WTC11 (cell line): Measurements from ENCODE around the gene ELAPOR1. TPM values are rescaled to one million over a fixed set of nuclear protein-coding genes. Genes with fewer than 3 reads are reported as not detected.
A peak's percentile ranks its signal among the peaks of the same experiment; 100 is the strongest.

Experiments used
- ATAC-seq: fragments of 200-7000 bp; cut with Tn5 transposase; 2 replicates; pipeline ENCODE4 v1.10.0; 2021; ENCODE audit warnings: mild to moderate bottlenecking, moderate library complexity
- CTCF ChIA-PET: fragments of 300-600 bp; sonication (Branson Sonifier 250); formaldehyde crosslinking; loops from one replicate; lab custom pipeline; 2021; ENCODE audit warnings: antibody characterized with exemption; lab: Charles Lee
- POLR2A ChIA-PET: fragments of 350-600 bp; sonication (Branson Sonifier 250); formaldehyde crosslinking; loops from one replicate; lab custom pipeline; 2021; ENCODE audit warnings: antibody characterized with exemption; lab: Charles Lee
- DNase-seq: peaks from one replicate; pipeline ENCODE4 v3.0.0; 2021; ENCODE audit warnings: low spot score
- H3K27ac Mint-ChIP-seq: 2 replicates; pipeline ENCODE4 v1.8.0; 2021; ENCODE audit warnings: mixed read lengths
- H3K27me3 Mint-ChIP-seq: 2 replicates; pipeline ENCODE4 v1.8.0; 2021; ENCODE audit warnings: low read depth, mild to moderate bottlenecking, moderate library complexity, mixed read lengths
- H3K36me3 Mint-ChIP-seq: 2 replicates; pipeline ENCODE4 v1.8.0; 2021; ENCODE audit warnings: mixed read lengths
- H3K4me1 Mint-ChIP-seq: 2 replicates; pipeline ENCODE4 v1.8.0; 2022; ENCODE audit warnings: mixed read lengths
- H3K4me3 Mint-ChIP-seq: 2 replicates; pipeline ENCODE4 v1.8.0; 2021; ENCODE audit warnings: mild to moderate bottlenecking, moderate library complexity, mixed read lengths
- H3K9me3 Mint-ChIP-seq: 2 replicates; pipeline ENCODE4 v1.8.0; 2021; ENCODE audit warnings: mixed read lengths
- ARID4B ChIP-seq: sonication (generic); formaldehyde crosslinking; IDR thresholded peaks from 2 replicates; pipeline ENCODE4 v1.8.0; 2023; ENCODE audit warnings: missing genetic modification reagents, mild to moderate bottlenecking, borderline replicate concordance
- ATF2 ChIP-seq: sonication (generic); formaldehyde crosslinking; IDR thresholded peaks from 2 replicates; pipeline ENCODE4 v1.8.1; 2022; ENCODE audit warnings: low read depth, missing genetic modification reagents, borderline replicate concordance
- ATF3 ChIP-seq: sonication (generic); formaldehyde crosslinking; conservative IDR thresholded peaks from 2 replicates; pipeline ENCODE4 v1.8.1; 2022; ENCODE audit warnings: mild to moderate bottlenecking, missing genetic modification reagents
- EMX1 ChIP-seq: fragments of 250-450 bp; sonication (Bioruptor Pico); IDR thresholded peaks from 2 replicates; pipeline ENCODE4 v1.8.0; 2021; ENCODE audit warnings: mild to moderate bottlenecking
- ETV6 ChIP-seq: sonication (generic); formaldehyde crosslinking; IDR thresholded peaks from 2 replicates; pipeline ENCODE4 v1.8.1; 2022; ENCODE audit warnings: mild to moderate bottlenecking, missing genetic modification reagents
- FOXK1 ChIP-seq: sonication (generic); formaldehyde crosslinking; IDR thresholded peaks from 2 replicates; pipeline ENCODE4 v1.8.0; 2022; ENCODE audit warnings: mild to moderate bottlenecking, moderate library complexity, missing genetic modification reagents
- FOXP1 ChIP-seq: sonication (generic); formaldehyde crosslinking; IDR thresholded peaks from 2 replicates; pipeline ENCODE4 v1.8.0; 2022; ENCODE audit warnings: missing genetic modification reagents, mild to moderate bottlenecking, moderate library complexity, borderline replicate concordance
- GABPB1 ChIP-seq: sonication (generic); formaldehyde crosslinking; IDR thresholded peaks from 2 replicates; pipeline ENCODE4 v1.8.1; 2023; ENCODE audit warnings: mild to moderate bottlenecking, missing genetic modification reagents
- MYBL2 ChIP-seq: sonication (generic); formaldehyde crosslinking; IDR thresholded peaks from 2 replicates; pipeline ENCODE4 v1.8.1; 2023; ENCODE audit warnings: mild to moderate bottlenecking, moderate library complexity, missing genetic modification reagents
- NFE2L1 ChIP-seq: sonication (generic); formaldehyde crosslinking; IDR thresholded peaks from 2 replicates; pipeline ENCODE4 v1.8.1; 2023; ENCODE audit warnings: missing genetic modification reagents
- NR1H2 ChIP-seq: sonication (generic); formaldehyde crosslinking; IDR thresholded peaks from 2 replicates; pipeline ENCODE4 v1.9.0; 2021; ENCODE audit warnings: mild to moderate bottlenecking, moderate library complexity, missing genetic modification reagents
- TEAD1 ChIP-seq: sonication (generic); formaldehyde crosslinking; IDR thresholded peaks from 2 replicates; pipeline ENCODE4 v1.8.0; 2022; ENCODE audit warnings: mild to moderate bottlenecking, missing genetic modification reagents
- ZNF396 ChIP-seq: fragments of 250-450 bp; sonication (Bioruptor Pico); IDR thresholded peaks from 2 replicates; pipeline ENCODE4 v1.8.0; 2021; ENCODE audit warnings: mild to moderate bottlenecking, moderate library complexity, borderline replicate concordance
- total RNA-seq: library from RNA; stranded (reverse); gene quantifications from 3 replicates; pipeline ENCODE4 v1.2.3, GENCODE V29; 2021
- TF ChIP-seq, protein P1 (sequence below): sonication (generic); formaldehyde crosslinking; IDR thresholded peaks from 2 replicates; pipeline ENCODE4 v1.8.1; 2023; ENCODE audit warnings: mild to moderate bottlenecking, missing genetic modification reagents
- TF ChIP-seq, protein P2 (sequence below): fragments of 250-450 bp; sonication (Bioruptor Pico); conservative IDR thresholded peaks from 2 replicates; pipeline ENCODE4 v1.9.0; 2021; ENCODE audit warnings: mild to moderate bottlenecking

ELAPOR1 gene
- total RNA-seq, 1 experiment from 2014 or later, result 1.1 TPM

DNA sequence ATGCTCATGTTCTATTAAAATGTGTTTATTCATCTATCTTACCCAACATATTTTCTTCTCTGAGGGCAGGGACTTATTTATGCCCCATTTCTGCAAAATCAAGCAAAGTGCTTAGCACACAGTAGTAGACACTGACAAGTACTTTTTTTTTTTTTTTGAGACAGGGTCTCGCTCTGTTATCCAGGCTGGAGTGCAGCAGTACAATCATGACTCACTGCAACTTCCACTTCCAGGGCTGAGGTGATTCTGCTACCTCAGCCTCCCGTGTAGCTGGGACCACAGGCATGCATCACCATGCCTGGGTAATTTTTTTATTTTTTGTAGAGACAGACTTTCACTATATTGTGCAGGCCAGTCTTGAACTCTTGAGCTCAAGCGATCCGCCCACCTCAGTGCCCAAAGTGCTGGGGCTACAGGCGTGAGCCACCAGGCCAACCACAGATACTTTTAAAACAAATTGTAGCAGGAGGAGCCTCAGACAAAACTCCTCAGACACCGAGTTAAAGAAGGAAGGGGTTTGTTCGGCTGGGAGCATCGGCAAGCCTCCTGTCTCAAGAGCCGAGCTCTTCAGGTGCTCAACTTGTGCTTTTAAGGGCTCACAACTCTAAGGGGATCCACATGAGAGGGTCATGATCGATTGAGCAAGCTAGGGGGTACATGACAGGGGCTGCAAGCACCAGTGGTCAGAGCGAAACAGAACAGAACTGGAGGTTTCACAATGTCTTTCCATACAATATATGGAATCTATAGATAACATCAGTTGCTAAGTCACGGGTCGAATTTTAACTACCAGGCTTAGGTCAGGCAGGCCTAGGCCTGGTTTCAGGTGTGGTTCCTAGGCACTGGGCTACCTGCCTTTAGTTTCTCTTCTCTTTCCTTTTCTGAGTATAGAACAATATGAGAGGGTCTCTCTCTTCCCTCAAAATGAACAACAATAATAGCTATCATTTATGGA, 29.1 kb upstream of the ELAPOR1 start (continued):
- TF ChIP-seq, protein P1, sequence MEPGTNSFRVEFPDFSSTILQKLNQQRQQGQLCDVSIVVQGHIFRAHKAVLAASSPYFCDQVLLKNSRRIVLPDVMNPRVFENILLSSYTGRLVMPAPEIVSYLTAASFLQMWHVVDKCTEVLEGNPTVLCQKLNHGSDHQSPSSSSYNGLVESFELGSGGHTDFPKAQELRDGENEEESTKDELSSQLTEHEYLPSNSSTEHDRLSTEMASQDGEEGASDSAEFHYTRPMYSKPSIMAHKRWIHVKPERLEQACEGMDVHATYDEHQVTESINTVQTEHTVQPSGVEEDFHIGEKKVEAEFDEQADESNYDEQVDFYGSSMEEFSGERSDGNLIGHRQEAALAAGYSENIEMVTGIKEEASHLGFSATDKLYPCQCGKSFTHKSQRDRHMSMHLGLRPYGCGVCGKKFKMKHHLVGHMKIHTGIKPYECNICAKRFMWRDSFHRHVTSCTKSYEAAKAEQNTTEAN (CRISPR knock-in tag), result no peak
- TF ChIP-seq ATF3 (CRISPR knock-in tag) (no peak), NR1H2 (no peak)
- TF ChIP-seq, all 79 proteins: peak for 0

GRCh38 chr1:109089242-109090015, 24.5 kb upstream of the ELAPOR1 start:
- no peak for DNase-seq
- H3K27ac Mint-ChIP-seq, result peak overlapping the region; percentile 45
- POLR2A ChIA-PET, result interaction anchor here (0.7 to 1.8 kb wide), 4 partner anchors 11 to 21 kb away, joined by 3 to 19 read pairs (median 4); partner anchors contain the start of gene TAF13
- no peaks in the 10 kb centered on the region for H3K27me3 Mint-ChIP-seq
- TF ChIP-seq, protein P2, sequence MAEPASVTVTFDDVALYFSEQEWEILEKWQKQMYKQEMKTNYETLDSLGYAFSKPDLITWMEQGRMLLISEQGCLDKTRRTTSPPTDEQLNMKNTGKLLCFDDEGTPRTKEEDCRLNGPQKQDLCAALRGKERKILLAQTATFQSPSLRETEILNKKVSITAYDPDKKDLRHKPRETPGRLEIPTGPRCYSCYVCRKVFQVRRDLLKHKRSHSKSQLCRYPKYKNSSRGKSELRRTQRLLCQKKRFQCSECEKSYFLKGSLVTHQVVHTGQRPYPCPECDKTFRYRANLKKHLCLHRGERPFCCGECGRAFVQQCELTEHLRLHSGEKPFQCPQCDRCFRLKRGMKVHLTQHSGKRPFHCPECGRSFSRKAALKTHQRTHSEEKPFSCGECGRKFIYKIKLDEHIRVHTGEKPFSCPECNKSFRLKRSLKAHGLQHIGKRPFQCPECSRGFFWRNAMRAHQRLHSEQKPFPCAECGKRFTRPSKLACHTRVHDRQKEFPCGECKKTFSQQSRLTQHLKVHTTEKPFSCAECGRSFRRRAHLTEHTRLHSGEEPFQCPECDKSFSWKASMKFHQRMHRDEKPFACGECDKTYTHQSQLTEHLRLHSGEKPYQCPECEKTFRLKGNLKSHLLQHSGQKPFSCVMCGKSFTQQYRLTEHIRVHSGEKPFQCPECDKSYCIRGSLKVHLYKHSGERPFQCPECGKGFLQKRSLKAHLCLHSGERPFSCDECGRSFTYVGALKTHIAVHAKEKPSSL (CRISPR knock-in tag), result no peak
- TF ChIP-seq GABPB1 (CRISPR knock-in tag), result peak; percentile 41; the same call in 1 of the 2 replicates
- H3K9me3 Mint-ChIP-seq, result no peaks in the 10 kb centered on the region
- H3K4me3 Mint-ChIP-seq, result peak overlapping the region; percentile 80
- H3K4me1 Mint-ChIP-seq, result peaks cover 29% of the 10 kb centered on the region
- ATAC-seq, result no peak
- CTCF ChIA-PET, result interaction anchor here (1.2 kb wide), 2 partner anchors 11 to 23 kb away, joined by 4 read pairs; a partner anchor contains a TSS
- H3K36me3 Mint-ChIP-seq, result peaks cover 7% of the 10 kb centered on the region

DNA sequence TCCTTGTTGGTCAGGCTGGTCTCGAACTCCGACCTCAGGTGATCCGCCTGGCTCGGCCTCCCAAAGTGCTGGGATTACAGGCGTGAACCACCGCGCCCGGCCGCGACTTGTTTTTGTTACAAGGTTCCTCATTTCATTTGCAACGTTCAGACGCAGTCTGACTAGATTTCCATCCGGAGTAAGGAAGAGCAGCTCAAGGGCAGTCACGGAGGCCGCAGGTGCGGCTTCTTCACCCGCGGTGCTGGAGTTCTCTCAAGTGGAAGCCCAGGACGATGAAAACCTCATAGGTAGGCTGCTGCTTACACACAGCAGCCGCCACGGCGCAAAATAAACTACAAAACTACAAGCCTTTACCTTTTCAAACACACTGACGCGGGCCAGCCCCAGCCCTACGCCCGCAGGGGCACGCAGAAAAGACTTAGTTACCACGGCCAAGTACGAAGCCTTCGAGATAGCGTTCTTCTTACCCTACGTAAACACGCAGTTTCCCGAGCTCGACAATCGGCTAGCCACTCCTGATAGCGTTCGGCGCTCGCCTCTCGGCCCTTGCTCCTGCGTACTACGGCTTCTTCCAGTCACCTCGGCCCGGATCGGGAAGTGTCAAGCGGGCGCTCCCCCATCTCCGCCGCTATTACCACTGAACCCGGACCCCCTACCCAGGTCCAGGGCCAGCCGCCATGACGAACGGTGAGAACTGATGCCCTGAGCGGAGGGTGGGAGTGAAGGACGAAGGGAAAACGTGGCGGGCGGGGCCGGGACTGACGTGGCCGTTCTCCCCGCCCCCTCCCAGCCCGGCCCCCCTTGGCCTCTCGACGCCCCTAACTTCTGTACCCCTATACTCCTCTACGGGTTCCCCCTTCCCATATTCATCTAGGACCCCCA, 23.5 kb upstream of the ELAPOR1 start, which contains the start of gene TMEM167B:
Gene TMEM167B, plus strand, starts transcription at position 569 of the 882 bp plus-strand sequence. Its CDS starts 109 bp downstream, at position 678.
- DNase-seq, result peak; percentile 88
- Mint-ChIP-seq H3K4me1 (peaks cover 26% of the 10 kb centered on the region), H3K4me3 (peak within 1 kb of the TSS; percentile 80), H3K27me3 (no peaks in the 10 kb centered on the region), H3K36me3 (peaks cover 14% of the 10 kb centered on the region), H3K9me3 (no peaks in the 10 kb centered on the region), H3K27ac (peak within 1 kb of the TSS; percentile 98)
- peak; percentile 93 for ATAC-seq
- ChIA-PET CTCF (interaction anchor here (1.1 to 2.0 kb wide), 3 partner anchors 9 to 149 kb away, joined by 4 to 18 read pairs (median 5); no protein-coding TSS in a partner anchor), POLR2A (interaction anchor here (0.7 to 1.8 kb wide), 3 partner anchors 10 to 149 kb away, joined by 3 to 19 read pairs (median 4); no protein-coding TSS in a partner anchor)
- no peak for TF ChIP-seq EMX1 (CRISPR knock-in tag)
- TF ChIP-seq GABPB1 (CRISPR knock-in tag), result peak; percentile 78
- peak; percentile 82; the same call in 1 of the 2 replicates for TF ChIP-seq FOXP1 (CRISPR knock-in tag)
- TF ChIP-seq ARID4B (CRISPR knock-in tag), result peak; percentile 70; the same call in 1 of the 2 replicates
- TF ChIP-seq MYBL2 (CRISPR knock-in tag), result peak; percentile 59; the same call in 1 of the 2 replicates
- TF ChIP-seq FOXK1 (CRISPR knock-in tag), result peak; percentile 99
- peak; percentile 80; the same call in 1 of the 2 replicates for TF ChIP-seq TEAD1 (CRISPR knock-in tag)
- TF ChIP-seq NFE2L1 (CRISPR knock-in tag), result peak; percentile 20; the same call in 1 of the 2 replicates
- no peak for TF ChIP-seq ZNF396
- peak; percentile 94 for TF ChIP-seq ETV6 (CRISPR knock-in tag)
- TF ChIP-seq NR1H2, result no peak
- no peak for TF ChIP-seq ATF2 (CRISPR knock-in tag)
